Measurements from ENCODE around the gene TMCO4. TPM values are rescaled to one million over a fixed set of nuclear protein-coding genes. Genes with fewer than 3 reads are reported as not detected.

Gene TMCO4
- total and polyA plus RNA-seq, 3 experiments from 2014 or later = 16.5 to 18.2 (median 16.6) TPM

DNA sequence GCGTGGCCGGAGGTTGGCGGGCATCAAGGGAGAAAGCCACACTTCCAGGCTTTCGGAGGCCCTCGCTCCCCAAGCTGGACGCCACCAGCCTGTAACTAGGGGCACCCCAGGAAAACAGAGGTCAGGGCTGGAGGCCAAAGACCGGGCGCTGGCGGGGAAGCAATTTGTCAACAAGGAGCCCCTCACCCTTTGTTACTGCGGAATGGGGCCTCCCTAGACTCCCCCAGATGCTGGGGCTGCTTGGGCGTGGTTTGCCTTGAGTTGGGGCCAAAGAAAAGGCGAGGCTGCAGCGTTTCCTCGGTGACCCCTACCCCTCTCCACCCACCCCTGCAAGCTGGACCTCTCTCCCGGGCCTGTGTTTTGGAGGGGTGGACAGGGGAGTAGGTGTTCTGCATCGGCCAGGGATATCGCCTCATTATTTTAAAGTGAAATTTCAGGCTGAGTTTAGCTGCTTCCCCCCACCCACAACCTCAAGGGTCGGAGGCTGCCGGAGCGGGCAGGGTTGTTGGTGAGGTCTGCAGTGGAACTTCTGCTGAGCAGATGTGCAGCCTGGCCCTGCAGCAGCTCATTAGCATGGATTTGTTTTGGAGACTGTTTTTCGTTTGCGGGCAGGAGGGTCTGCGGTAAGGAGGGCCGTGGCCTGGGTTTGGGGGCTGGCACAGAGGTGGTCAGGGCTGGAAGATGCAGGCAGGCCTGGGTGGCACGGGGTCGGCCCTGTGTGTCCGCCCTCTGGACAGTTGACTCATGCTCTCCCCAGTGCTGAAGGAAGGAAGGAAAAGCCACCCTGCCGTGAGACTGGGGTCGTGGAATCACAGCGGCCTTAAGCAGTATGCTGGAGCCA lies 154.1 kb downstream of the TMCO4 start:
- Histone ChIP-seq H3K9me3 (ENCODE audit: low read length) (no peaks in the 10 kb centered on the region), H3K27me3 (ENCODE audit: insufficient read depth, low read length, poor library complexity, severe bottlenecking) (peaks cover 6% of the 10 kb centered on the region), H3K4me3 (ENCODE audit: low read length) (no peak overlapping the region), H3K4me1 (ENCODE audit: insufficient read depth, low read length) (peaks cover 27% of the 10 kb centered on the region), H3K27ac (ENCODE audit: low read depth, low read length) (no peak overlapping the region), H3K36me3 (ENCODE audit: insufficient read depth, low read length) (no peaks in the 10 kb centered on the region)
- Mint-ChIP-seq H3K36me3 (peaks cover 0 to 2% (median 0%) of the 10 kb centered on the region in 3 donors), H3K4me3 (peak overlapping the region; percentile 61 to 97 (median 69)), H3K27me3 (peaks cover 19 to 23% of the 10 kb centered on the region in 2 donors), H3K27ac (peak overlapping the region in 5 of 8 donors; percentile 32 to 91 (median 70)), H3K9me3 (no peaks in the 10 kb centered on the region), H3K4me1 (peaks cover 17 to 48% (median 22%) of the 10 kb centered on the region in 3 donors)
- ChIA-PET POLR2A (interaction anchor here (2.0 kb wide), 1 partner anchor 48 kb away, joined by 22 read pairs; a partner anchor contains a TSS), CTCF (interaction anchor here (0.9 to 6.4 kb wide), 3 partner anchors 16 to 241 kb away, joined by 3 to 40 read pairs (median 4); no protein-coding TSS in a partner anchor)
- DNase-seq = no peak

DNA sequence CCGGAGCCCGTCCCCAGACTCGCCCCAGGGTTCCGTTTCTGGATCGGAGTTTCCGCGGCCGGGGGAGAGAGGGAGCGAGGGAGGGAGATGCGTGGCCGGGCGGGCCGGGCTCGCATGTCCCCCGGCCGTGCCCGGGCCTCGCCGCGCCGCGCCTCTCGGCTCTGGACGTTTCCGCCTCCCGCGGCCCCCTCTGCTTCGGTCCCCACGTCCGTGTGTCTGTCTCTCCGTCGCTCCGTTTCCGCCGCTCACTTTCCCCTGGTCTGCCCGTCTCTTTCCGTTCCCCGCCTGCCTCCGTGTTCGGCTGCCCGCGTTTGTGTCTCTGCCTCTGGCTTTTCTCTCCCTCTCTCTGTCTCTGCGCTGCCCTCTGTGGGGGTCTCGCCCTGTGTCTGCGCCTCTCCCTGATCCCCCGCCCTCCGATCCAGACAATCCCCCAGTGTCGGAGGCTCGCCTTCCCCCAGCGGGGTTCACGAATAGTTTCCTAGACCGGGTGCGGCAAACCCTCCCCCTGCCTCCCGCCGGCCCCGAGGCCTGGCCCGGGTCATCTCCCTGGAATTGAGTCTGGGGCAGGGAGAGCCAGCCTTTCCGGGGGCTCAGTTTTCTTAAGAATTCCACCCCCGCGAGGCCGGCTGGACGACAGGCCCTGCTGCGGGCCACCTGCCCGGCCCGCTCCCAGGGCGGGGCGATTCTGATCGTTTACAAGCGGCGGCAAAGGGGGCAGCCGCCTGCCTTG lies 154.9 kb downstream of the TMCO4 start:
- H3K27ac Mint-ChIP-seq = peak overlapping the region in 7 of 8 donors; percentile 88 to 98 (median 94)
- peaks cover 27% of the 10 kb centered on the region for H3K4me1 ChIP-seq (ENCODE audit: insufficient read depth, low read length)
- peak overlapping the region; percentile 89 to 98 (median 97) for H3K4me3 Mint-ChIP-seq
- H3K4me3 ChIP-seq (ENCODE audit: low read length) = peak overlapping the region; percentile 61
- H3K36me3 ChIP-seq (ENCODE audit: insufficient read depth, low read length) = no peaks in the 10 kb centered on the region
- no peaks in the 10 kb centered on the region for H3K9me3 ChIP-seq (ENCODE audit: low read length)
- DNase-seq = peak in 3 of 5 donors; percentile 32 to 66 (median 47)
- peaks cover 6% of the 10 kb centered on the region for H3K27me3 ChIP-seq (ENCODE audit: insufficient read depth, low read length, poor library complexity, severe bottlenecking)
- peaks cover 17 to 42% (median 22%) of the 10 kb centered on the region in 3 donors for H3K4me1 Mint-ChIP-seq
- POLR2A ChIA-PET = interaction anchor here (2.0 kb wide), 1 partner anchor 47 kb away, joined by 22 read pairs; a partner anchor contains a TSS
- CTCF ChIA-PET = interaction anchor here (0.9 kb wide), 1 partner anchor 61 kb away, joined by 3 read pairs; no protein-coding TSS in a partner anchor
- H3K9me3 Mint-ChIP-seq = no peaks in the 10 kb centered on the region
- no peak overlapping the region for H3K27ac ChIP-seq (ENCODE audit: low read depth, low read length)
- H3K27me3 Mint-ChIP-seq = peaks cover 19 to 23% of the 10 kb centered on the region in 2 donors
- peaks cover 0 to 2% (median 0%) of the 10 kb centered on the region in 3 donors for H3K36me3 Mint-ChIP-seq

DNA sequence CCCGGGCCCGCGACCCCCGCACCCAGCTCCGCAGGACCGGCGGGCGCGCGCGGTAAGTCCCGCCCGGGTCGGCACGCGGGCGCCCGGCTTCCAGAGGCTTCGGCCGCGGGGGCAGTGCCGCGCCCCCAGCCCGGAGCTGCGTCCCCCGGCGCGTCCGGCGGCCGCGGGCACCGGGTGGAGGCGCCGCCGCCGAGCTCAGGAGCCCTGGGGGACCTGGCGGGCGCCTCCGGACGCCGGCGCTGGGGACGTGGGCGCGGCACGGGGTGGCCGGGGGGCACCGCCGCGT lies 155.4 kb downstream of the TMCO4 start:
- H3K27ac ChIP-seq (ENCODE audit: low read depth, low read length) = no peak overlapping the region
- Mint-ChIP-seq H3K4me1 (peaks cover 17 to 42% (median 22%) of the 10 kb centered on the region in 3 donors), H3K9me3 (no peaks in the 10 kb centered on the region), H3K27ac (peak overlapping the region in 1 of 8 donors; percentile 90), H3K4me3 (no peak overlapping the region), H3K36me3 (peaks cover 0 to 2% (median 0%) of the 10 kb centered on the region in 3 donors), H3K27me3 (peaks cover 19 to 24% of the 10 kb centered on the region in 2 donors)
- POLR2A ChIA-PET = interaction anchor here (2.0 kb wide), 1 partner anchor 47 kb away, joined by 22 read pairs; a partner anchor contains a TSS
- H3K36me3 ChIP-seq (ENCODE audit: insufficient read depth, low read length) = no peaks in the 10 kb centered on the region
- peaks cover 27% of the 10 kb centered on the region for H3K4me1 ChIP-seq (ENCODE audit: insufficient read depth, low read length)
- H3K27me3 ChIP-seq (ENCODE audit: insufficient read depth, low read length, poor library complexity, severe bottlenecking) = peaks cover 6% of the 10 kb centered on the region
- CTCF ChIA-PET = interaction anchor here (0.9 to 1.0 kb wide), 2 partner anchors 61 to 208 kb away, joined by 3 read pairs; no protein-coding TSS in a partner anchor
- DNase-seq = no peak
- H3K4me3 ChIP-seq (ENCODE audit: low read length) = peak overlapping the region; percentile 61
- H3K9me3 ChIP-seq (ENCODE audit: low read length) = no peaks in the 10 kb centered on the region

DNA sequence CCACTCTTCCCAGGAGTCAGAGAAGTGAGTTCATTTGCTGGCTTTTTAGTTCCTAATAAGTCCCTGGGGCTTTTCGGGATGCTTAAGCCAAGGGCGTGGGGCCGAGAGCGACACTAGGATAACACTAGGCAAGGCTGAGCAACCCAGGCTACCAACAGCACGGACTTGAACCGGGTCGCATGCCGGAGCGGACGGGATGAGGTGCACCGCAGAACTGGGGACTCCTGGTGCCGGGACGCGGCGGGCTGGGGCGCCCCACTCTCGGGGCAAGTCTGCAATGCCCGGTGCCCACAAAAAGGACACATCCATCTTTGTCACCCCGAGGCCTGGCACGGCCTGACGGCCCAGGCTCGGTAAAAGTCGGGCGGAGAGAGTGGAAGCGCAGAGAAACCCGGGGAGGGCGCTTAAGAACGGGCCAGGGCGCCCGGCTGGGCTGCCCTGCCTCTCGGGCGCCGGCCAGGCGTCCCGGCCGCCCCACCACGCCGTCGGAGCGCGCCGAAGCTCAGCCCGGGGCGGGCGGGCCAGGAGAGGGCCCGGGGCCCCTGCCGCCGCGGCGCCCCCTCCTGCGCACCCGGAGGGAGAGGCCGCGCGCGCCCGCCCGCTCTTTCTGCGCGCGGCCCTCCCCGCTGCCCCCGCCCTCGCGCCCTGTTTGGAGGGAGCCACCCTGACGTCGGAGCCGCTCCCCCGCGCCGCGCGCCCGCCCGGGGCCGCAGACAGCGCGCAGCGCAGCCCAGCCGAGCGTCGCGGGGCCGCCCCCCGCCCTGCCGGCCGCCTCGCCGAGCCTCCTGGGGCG lies 155.9 kb downstream of the TMCO4 start, which contains the start of gene NBL1:
TSS of gene NBL1 (plus strand) at position 710 of the 793 bp plus-strand sequence. CDS start 10,720 bp downstream, outside the sequence.
- DNase-seq = peak; percentile 61 to 83 (median 69)
- no peaks in the 10 kb centered on the region for H3K9me3 Mint-ChIP-seq
- H3K4me3 Mint-ChIP-seq = peak within 1 kb of the TSS; percentile 89 to 98 (median 97)
- CTCF ChIA-PET = interaction anchor here (0.9 to 1.1 kb wide), 3 partner anchors 48 to 208 kb away, joined by 3 read pairs; no protein-coding TSS in a partner anchor
- Histone ChIP-seq H3K36me3 (ENCODE audit: insufficient read depth, low read length) (no peaks in the 10 kb centered on the region), H3K9me3 (ENCODE audit: low read length) (no peaks in the 10 kb centered on the region), H3K4me1 (ENCODE audit: insufficient read depth, low read length) (peaks cover 27% of the 10 kb centered on the region), H3K27me3 (ENCODE audit: insufficient read depth, low read length, poor library complexity, severe bottlenecking) (peaks cover 6% of the 10 kb centered on the region), H3K27ac (ENCODE audit: low read depth, low read length) (peak within 1 kb of the TSS; percentile 25), H3K4me3 (ENCODE audit: low read length) (peak within 1 kb of the TSS; percentile 61)
- H3K27ac Mint-ChIP-seq = peak within 1 kb of the TSS in 7 of 8 donors; percentile 88 to 98 (median 94)
- peaks cover 0 to 2% (median 0%) of the 10 kb centered on the region in 3 donors for H3K36me3 Mint-ChIP-seq
- POLR2A ChIA-PET = interaction anchor here (0.9 to 2.0 kb wide), 2 partner anchors 46 to 158 kb away, joined by 3 to 22 read pairs; partner anchors contain the start of gene CAPZB
- peaks cover 17 to 42% (median 22%) of the 10 kb centered on the region in 3 donors for H3K4me1 Mint-ChIP-seq
- peaks cover 19 to 27% of the 10 kb centered on the region in 2 donors for H3K27me3 Mint-ChIP-seq

DNA sequence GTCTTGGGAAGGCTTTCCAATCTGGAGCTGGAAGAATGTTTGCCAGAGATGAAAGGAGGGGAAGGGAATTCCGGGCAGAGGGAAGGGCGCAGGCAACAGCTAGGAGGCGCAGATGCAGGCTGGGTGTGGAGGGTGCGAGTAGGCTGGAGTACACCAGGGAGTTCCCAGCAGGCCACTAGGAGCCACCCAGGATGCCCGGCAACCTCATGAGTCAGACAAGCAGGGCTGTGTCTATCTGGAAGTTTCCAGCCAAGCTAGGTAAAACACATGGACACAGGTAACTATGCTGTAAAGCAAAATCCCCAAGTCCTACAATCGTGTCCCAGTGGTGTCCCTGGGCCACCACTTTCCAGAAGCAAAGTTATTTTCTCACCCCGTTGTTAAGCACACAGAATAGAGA lies 156.6 kb downstream of the TMCO4 start:
- CTCF ChIA-PET = interaction anchor here (0.6 to 1.1 kb wide), 3 partner anchors 20 to 207 kb away, joined by 3 read pairs; no protein-coding TSS in a partner anchor
- H3K27ac ChIP-seq (ENCODE audit: low read depth, low read length) = no peak overlapping the region
- peaks cover 0 to 2% (median 0%) of the 10 kb centered on the region in 3 donors for H3K36me3 Mint-ChIP-seq
- H3K4me3 Mint-ChIP-seq = peak overlapping the region; percentile 74 to 90 (median 84)
- H3K4me1 ChIP-seq (ENCODE audit: insufficient read depth, low read length) = peaks cover 27% of the 10 kb centered on the region
- H3K4me3 ChIP-seq (ENCODE audit: low read length) = peak overlapping the region; percentile 58
- no peak for DNase-seq
- POLR2A ChIA-PET = interaction anchor here (0.9 kb wide), 1 partner anchor 158 kb away, joined by 3 read pairs; the partner anchor contains the start of gene CAPZB
- H3K4me1 Mint-ChIP-seq = peaks cover 17 to 42% (median 22%) of the 10 kb centered on the region in 3 donors
- H3K9me3 ChIP-seq (ENCODE audit: low read length) = no peaks in the 10 kb centered on the region
- peaks cover 19 to 27% of the 10 kb centered on the region in 2 donors for H3K27me3 Mint-ChIP-seq
- H3K27me3 ChIP-seq (ENCODE audit: insufficient read depth, low read length, poor library complexity, severe bottlenecking) = peaks cover 6% of the 10 kb centered on the region
- peak overlapping the region in 5 of 8 donors; percentile 53 to 83 (median 68) for H3K27ac Mint-ChIP-seq
- H3K36me3 ChIP-seq (ENCODE audit: insufficient read depth, low read length) = no peaks in the 10 kb centered on the region
- H3K9me3 Mint-ChIP-seq = no peaks in the 10 kb centered on the region

DNA sequence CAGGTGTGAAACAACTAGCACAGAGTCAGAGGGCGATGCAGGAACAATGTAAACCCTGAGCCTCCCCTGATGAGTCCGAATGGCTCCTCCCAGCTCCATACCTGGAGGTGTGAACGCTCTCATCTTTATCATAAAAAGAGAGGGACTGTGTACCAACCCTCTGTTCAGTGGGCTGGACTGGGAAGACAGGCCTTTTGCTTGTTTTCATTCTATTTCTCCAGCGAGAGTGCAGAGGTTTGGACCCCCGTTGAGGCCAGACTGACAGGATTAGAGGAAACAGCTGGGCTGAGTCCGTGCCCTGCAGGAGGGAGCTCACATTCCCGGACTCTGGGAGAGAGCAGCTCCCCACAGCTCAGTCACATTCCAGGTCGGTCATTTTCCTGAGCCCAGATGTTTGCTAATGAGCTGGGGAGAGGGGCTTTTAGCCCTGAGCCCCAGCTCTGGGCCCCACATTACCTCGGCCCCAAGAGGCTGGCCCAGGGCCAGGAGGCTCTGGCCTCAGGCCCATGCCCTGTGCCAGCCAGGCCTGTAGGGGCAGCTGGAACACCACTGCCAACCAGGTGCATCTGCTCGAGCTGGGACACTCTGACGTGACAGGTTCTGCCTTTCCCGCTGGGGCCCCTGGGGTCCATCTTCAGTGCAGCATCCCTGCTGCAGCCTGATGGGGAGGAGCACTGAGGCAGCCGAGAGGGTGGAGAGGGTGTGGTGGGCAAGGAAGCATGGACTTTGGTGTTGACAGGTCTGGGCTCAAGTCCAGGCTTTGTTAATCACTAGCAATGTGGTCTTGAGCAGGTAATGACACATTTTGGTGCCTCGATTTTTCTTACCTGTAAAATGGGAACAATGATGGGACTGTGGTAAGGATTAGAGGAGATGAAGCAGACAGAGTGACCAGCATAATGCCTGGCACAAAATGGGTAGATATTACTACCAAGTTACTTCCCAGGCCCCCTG lies 159.1 kb downstream of the TMCO4 start:
- Mint-ChIP-seq H3K4me3 (no peak overlapping the region), H3K9me3 (no peaks in the 10 kb centered on the region), H3K36me3 (peaks cover 0 to 2% (median 0%) of the 10 kb centered on the region in 3 donors), H3K27me3 (peaks cover 10 to 27% of the 10 kb centered on the region in 2 donors), H3K27ac (no peak overlapping the region), H3K4me1 (peaks cover 6 to 18% (median 8%) of the 10 kb centered on the region in 3 donors)
- H3K4me1 ChIP-seq (ENCODE audit: insufficient read depth, low read length) = peaks cover 12% of the 10 kb centered on the region
- H3K9me3 ChIP-seq (ENCODE audit: low read length) = no peaks in the 10 kb centered on the region
- POLR2A ChIA-PET = interaction anchor here (0.6 kb wide), 1 partner anchor 137 kb away, joined by 3 read pairs; no protein-coding TSS in a partner anchor
- H3K27me3 ChIP-seq (ENCODE audit: insufficient read depth, low read length, poor library complexity, severe bottlenecking) = peaks cover 6% of the 10 kb centered on the region
- DNase-seq = no peak
- H3K36me3 ChIP-seq (ENCODE audit: insufficient read depth, low read length) = no peaks in the 10 kb centered on the region
- CTCF ChIA-PET = interaction anchor here (0.8 to 1.8 kb wide), 5 partner anchors 10 to 22 kb away, joined by 3 to 10 read pairs (median 4); no protein-coding TSS in a partner anchor
- no peak overlapping the region for H3K4me3 ChIP-seq (ENCODE audit: low read length)
- H3K27ac ChIP-seq (ENCODE audit: low read depth, low read length) = no peak overlapping the region
